ENCODE measurements around the gene METTL25. TPM values are rescaled to one million over a fixed set of nuclear protein-coding genes. Genes with fewer than 3 reads are reported as not detected.

Gene METTL25
- total RNA-seq, 4 donors from 2014 or later: 10.5 to 13.0 (median 11.8) TPM

DNA sequence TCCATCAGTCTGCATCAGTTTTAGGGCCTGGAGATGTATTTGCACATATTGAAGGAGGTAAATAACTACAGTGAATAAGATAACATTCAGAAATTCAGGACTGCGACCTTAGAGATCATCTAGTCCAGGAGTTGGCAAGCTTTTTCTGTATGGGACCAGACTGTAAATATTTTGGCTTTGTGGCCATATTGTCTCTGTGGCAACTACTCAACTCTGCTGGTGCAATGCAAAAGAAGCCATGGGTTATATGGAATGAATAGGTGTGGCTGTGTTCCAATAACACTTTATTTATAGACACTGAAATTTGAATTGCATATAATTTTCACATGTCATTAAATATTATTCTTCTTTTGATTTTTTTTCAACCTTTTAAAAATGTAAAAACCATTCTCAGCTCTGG lies 156.6 kb downstream of the METTL25 start:
- H3K27me3 ChIP-seq: no peaks in the 10 kb centered on the region
- no peak overlapping the region for H3K27ac ChIP-seq
- intact Hi-C loops (cut with DNase I; ENCODE audit: low total_unique reads) (no loop called here), in situ Hi-C loops (cut with MboI; ENCODE audit: low sequenced_read_pairs in 4 of 4) (no loop called here)
- no peaks in the 10 kb centered on the region for H3K36me3 ChIP-seq
- H3K4me1 ChIP-seq: no peaks in the 10 kb centered on the region
- TF ChIP-seq POLR2A (IDR thresholded peaks at IDR 0.05) (no peak), CTCF (IDR thresholded peaks at IDR 0.05 in 4 of 5, conservative IDR thresholded peaks at IDR 0.05 in 1 of 5) (no peak)
- no peaks in the 10 kb centered on the region for H3K9me3 ChIP-seq
- ATAC-seq (no peak), DNase-seq (no peak)
- H3K4me3 ChIP-seq: no peak overlapping the region

DNA sequence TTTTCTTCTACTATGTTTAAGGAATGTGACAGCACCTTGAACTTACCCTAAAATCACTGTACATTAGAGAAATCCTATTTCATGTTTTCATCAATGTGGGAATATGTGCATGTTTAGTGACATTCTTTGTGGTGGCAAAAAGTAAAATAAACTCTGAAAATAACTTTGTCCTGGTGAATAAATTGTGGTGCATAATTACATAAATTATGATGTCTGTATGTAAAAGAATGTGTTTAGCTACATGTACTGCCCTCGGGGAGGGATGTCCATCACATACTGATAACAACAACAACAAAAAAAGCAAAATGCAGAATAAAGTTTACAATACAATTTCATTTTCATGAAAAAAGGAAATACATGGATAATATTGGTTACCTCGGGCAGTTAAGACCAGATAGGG lies 157.3 kb downstream of the METTL25 start:
- Histone ChIP-seq H3K4me3 (no peak overlapping the region), H3K27me3 (no peaks in the 10 kb centered on the region), H3K4me1 (no peaks in the 10 kb centered on the region), H3K9me3 (no peaks in the 10 kb centered on the region), H3K36me3 (no peaks in the 10 kb centered on the region), H3K27ac (no peak overlapping the region)
- ATAC-seq (no peak), DNase-seq (no peak)
- in situ Hi-C loops (cut with MboI; ENCODE audit: low sequenced_read_pairs in 4 of 4) (no loop called here), intact Hi-C loops (cut with DNase I; ENCODE audit: low total_unique reads) (no loop called here)
- TF ChIP-seq CTCF (IDR thresholded peaks at IDR 0.05 in 4 of 5, conservative IDR thresholded peaks at IDR 0.05 in 1 of 5) (no peak), POLR2A (IDR thresholded peaks at IDR 0.05) (no peak)

GRCh38 chr12:82517027-82517426 lies 158.7 kb downstream of the METTL25 start:
- H3K9me3 ChIP-seq: no peaks in the 10 kb centered on the region
- H3K27ac ChIP-seq: no peak overlapping the region
- no peak overlapping the region for H3K4me3 ChIP-seq
- DNase-seq (no peak), ATAC-seq (no peak)
- intact Hi-C loops (cut with DNase I; ENCODE audit: low total_unique reads) (no loop called here), in situ Hi-C loops (cut with MboI; ENCODE audit: low sequenced_read_pairs in 4 of 4) (no loop called here)
- no peaks in the 10 kb centered on the region for H3K27me3 ChIP-seq
- H3K4me1 ChIP-seq: no peaks in the 10 kb centered on the region
- no peaks in the 10 kb centered on the region for H3K36me3 ChIP-seq
- TF ChIP-seq POLR2A (IDR thresholded peaks at IDR 0.05) (no peak), CTCF (IDR thresholded peaks at IDR 0.05 in 4 of 5, conservative IDR thresholded peaks at IDR 0.05 in 1 of 5) (no peak)

- H3K4me1 ChIP-seq: no peaks in the 10 kb centered on the region
- no peaks in the 10 kb centered on the region for H3K36me3 ChIP-seq
- no peak overlapping the region for H3K4me3 ChIP-seq
- no peak for TF ChIP-seq POLR2A (IDR thresholded peaks at IDR 0.05)
- H3K27ac ChIP-seq: no peak overlapping the region
- intact Hi-C loops (cut with DNase I; ENCODE audit: low total_unique reads) (no loop called here), in situ Hi-C loops (cut with MboI; ENCODE audit: low sequenced_read_pairs in 4 of 4) (no loop called here)
- ATAC-seq (no peak), DNase-seq (no peak)
- H3K9me3 ChIP-seq: no peaks in the 10 kb centered on the region
- H3K27me3 ChIP-seq: no peaks in the 10 kb centered on the region
These were observed 159.5 kb downstream of the METTL25 start for GRCh38 chr12:82517808-82518207.

DNA sequence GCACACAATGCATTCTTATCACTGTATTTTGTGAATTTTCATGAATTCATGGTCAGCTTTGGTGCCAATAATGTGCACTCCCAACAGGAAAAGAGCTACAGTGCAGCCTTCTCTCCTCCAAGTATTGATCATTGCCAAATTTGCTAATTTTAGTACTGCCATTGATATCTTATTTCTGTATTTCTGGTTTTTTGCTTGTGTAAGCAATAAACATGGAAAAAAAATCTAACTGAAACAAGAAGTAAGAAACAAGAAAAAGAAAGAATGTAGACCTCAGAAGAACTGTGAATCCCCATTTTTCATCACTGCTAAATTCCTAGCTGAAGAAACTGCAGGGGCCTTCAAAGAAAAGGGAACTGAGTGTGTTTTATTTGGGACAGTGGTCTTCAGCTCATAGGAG lies 161.2 kb downstream of the METTL25 start:
- Histone ChIP-seq H3K4me1 (no peaks in the 10 kb centered on the region), H3K27ac (no peak overlapping the region), H3K36me3 (no peaks in the 10 kb centered on the region), H3K9me3 (no peaks in the 10 kb centered on the region), H3K4me3 (no peak overlapping the region), H3K27me3 (no peaks in the 10 kb centered on the region)
- TF ChIP-seq CTCF (IDR thresholded peaks at IDR 0.05 in 4 of 5, conservative IDR thresholded peaks at IDR 0.05 in 1 of 5) (no peak), POLR2A (IDR thresholded peaks at IDR 0.05) (no peak)
- in situ Hi-C loops (cut with MboI; ENCODE audit: low sequenced_read_pairs in 4 of 4) (no loop called here), intact Hi-C loops (cut with DNase I; ENCODE audit: low total_unique reads) (no loop called here)
- no peak for DNase-seq
- ATAC-seq: no peak
